GM12864 (cell line): ENCODE data around the gene CA5A.

Source experiments
- DNase-seq: peaks from one replicate; pipeline ENCODE4 v3.0.0-alpha.2; 2011; ENCODE audit warnings: low read depth
- H3K4me3 ChIP-seq: 2 replicates; pipeline ENCODE4 v1.5.1; 2011; ENCODE audit warnings: mild to moderate bottlenecking, low read depth, low read length, control low read depth
- TF ChIP-seq, protein P1 (sequence below): IDR thresholded peaks from 2 replicates; pipeline ENCODE4 v1.5.1; 2011; ENCODE audit warnings: low read depth, mild to moderate bottlenecking, moderate library complexity, low read length, control low read depth, inconsistent platforms; ENCODE audit errors: missing control alignments

CA5A gene

DNA sequence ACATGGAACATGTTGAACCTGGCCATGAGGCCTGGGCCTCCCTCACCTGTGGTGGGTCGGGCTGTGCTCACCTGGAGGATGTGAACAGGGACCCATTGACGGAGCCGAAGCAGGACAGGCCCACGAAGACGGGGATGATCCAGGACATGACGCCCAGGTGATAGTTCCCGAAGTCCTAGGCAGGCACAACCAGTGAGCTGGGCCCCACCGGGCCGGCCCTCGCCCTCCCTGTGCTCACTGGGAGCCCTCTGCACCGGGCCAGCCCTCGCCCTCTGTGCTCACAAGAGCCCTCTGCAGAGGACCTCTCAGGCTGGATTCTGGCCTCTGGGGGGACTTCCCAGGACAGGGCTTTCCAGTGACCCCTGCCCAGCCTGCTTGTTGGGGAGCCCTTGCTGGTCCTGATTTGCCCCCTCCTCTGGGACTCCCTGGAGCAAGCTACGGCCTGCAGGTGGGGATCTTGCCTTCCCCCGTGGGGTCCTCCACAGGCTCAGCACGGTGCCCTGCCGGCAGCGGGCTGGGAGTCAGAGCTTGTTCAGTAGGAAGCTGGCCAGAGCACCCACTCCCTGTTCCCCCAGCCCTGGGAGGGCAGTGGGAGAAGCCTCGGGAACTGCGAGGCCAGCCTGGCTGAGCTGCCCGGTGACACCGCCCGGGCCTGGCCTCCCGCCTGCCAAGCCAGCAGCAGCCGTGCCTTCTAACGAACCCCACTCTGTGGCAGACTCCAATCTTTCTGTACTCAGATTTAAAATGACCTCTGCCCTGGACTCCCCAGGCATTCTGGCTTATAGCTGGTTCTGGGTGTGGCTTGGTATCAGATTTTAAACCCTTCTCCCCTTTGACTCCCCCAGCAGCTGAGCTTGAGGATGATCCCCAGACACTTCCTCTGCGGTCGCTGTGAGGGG is 97.4 kb downstream of the CA5A start:
- TF ChIP-seq, protein P1, sequence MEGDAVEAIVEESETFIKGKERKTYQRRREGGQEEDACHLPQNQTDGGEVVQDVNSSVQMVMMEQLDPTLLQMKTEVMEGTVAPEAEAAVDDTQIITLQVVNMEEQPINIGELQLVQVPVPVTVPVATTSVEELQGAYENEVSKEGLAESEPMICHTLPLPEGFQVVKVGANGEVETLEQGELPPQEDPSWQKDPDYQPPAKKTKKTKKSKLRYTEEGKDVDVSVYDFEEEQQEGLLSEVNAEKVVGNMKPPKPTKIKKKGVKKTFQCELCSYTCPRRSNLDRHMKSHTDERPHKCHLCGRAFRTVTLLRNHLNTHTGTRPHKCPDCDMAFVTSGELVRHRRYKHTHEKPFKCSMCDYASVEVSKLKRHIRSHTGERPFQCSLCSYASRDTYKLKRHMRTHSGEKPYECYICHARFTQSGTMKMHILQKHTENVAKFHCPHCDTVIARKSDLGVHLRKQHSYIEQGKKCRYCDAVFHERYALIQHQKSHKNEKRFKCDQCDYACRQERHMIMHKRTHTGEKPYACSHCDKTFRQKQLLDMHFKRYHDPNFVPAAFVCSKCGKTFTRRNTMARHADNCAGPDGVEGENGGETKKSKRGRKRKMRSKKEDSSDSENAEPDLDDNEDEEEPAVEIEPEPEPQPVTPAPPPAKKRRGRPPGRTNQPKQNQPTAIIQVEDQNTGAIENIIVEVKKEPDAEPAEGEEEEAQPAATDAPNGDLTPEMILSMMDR: no peak
- H3K4me3 ChIP-seq: no peak overlapping the region
- no peak for DNase-seq
